Heart right ventricle (tissue), 16 donors: ENCODE results near the gene CDK5RAP2. TPM values are rescaled to one million over a fixed set of nuclear protein-coding genes. Genes with fewer than 3 reads are reported as not detected.

ENCODE experiments used
- ATAC-seq, 8 donors: fragments of 200-7000 bp; cut with Tn5 transposase; one replicate each; pipeline ENCODE4 v1.9.1; 2020; ENCODE audit warnings: mild to moderate bottlenecking in 8 of 8, moderate library complexity in 8 of 8, moderate number of reproducible peaks in 1 of 8
- DNase-seq, 2 donors: peaks; one replicate each; pipeline ENCODE4 v3.0.0-alpha.2; 2020
- H3K27ac ChIP-seq, 10 donors: fragments of 200-600 bp; sonication (generic) in 2 of 10; one replicate each; pipeline versions ENCODE4 v1.5.0 to v1.8.0; 2020 to 2022; ENCODE audit warnings: mild to moderate bottlenecking in 3 of 10
- H3K27me3 ChIP-seq, 7 donors: fragments of 200-600 bp; one replicate each; pipeline ENCODE4 v1.8.0; 2021 to 2022; ENCODE audit warnings: mild to moderate bottlenecking in 2 of 7
- H3K36me3 ChIP-seq, 9 donors: fragments of 200-600 bp; sonication (generic) in 1 of 9; one replicate each; pipeline versions ENCODE4 v1.5.0 to v1.8.0; 2020 to 2022; ENCODE audit warnings: mild to moderate bottlenecking in 2 of 9
- H3K4me1 ChIP-seq, 9 donors: fragments of 200-600 bp; sonication (generic) in 1 of 9; one replicate each; pipeline versions ENCODE4 v1.5.0 to v1.8.0; 2020 to 2022; ENCODE audit warnings: mild to moderate bottlenecking in 4 of 9
- H3K4me3 ChIP-seq, 10 donors: fragments of 200-600 bp; sonication (generic) in 2 of 10; one replicate each; pipeline versions ENCODE4 v1.5.0 to v1.8.0; 2020 to 2022; ENCODE audit warnings: mild to moderate bottlenecking in 7 of 10, moderate library complexity in 2 of 10
- H3K9me3 ChIP-seq, 11 donors: fragments of 200-600 bp in 10 of 11; sonication (generic) in 2 of 11; one replicate each; pipeline versions ENCODE4 v1.5.0 to v1.8.0; 2013 to 2022; ENCODE audit warnings: mild to moderate bottlenecking in 2 of 11, control low read depth in 1 of 11, moderate library complexity in 1 of 11
- WGBS, 2 donors: extraction: QIAGEN DNeasy Blood & Tissue Kit; methylation state at CpG; one replicate each; pipeline ENCODE4 v1.1.7; 2013; ENCODE audit warnings: inconsistent platforms in 1 of 2; 5-methylcytosine and 5-hydroxymethylcytosine counted together
- intact Hi-C, 10 donors: fragments of 100-400 bp; cut with DNase I; formaldehyde crosslinking; loops; one replicate each; pipeline versions ENCODE4 v1.11.1 to v1.14.2; 2022
- polyA plus RNA-seq, 2 donors: library from polyadenylated mRNA; stranded (reverse); fragments of 200-250 nt; gene quantifications; one replicate each; pipeline ENCODE4 v1.2.3, GENCODE V29; 2013
- total RNA-seq, 10 donors: library from RNA; stranded (reverse); fragmentation: NEBNext Ultra II Directional in 3 of 10; extraction: Animal tissue kit (Norgen Biotek cat#: 25700) in 3 of 10; gene quantifications; one replicate each; pipeline versions ENCODE4 v1.2.1 to v1.2.4, GENCODE V29; 2021 to 2023
- TF ChIP-seq, protein P1 (sequence below), 9 donors: fragments of 200-600 bp; sonication (generic) in 2 of 9; IDR thresholded peaks; one replicate each; pipeline versions ENCODE4 v1.5.0 to v1.8.0; 2021 to 2022; ENCODE audit warnings: antibody characterized with exemption in 9 of 9, mild to moderate bottlenecking in 5 of 9, moderate library complexity in 1 of 9
- donor health status: Arrhythmogenic right ventricular cardiomyopathy.
- donor health status: ischemic (EF 13 %, LVEDD 7.1; RV severe dilation, severe dysfunction).
- donor health status: healthy with polysubstance abuse.
- donor health status: DM: no; HTN: yes; CAD: no.
- donor health status: DM: no; HTN: no; CAD: no.
- donor health status: ischemic (EF 25% LVEDD 6.9; RV normal size, moderate dysfunction).
- donor health status: ischemic (EF 25% LVEDD 5.7; RV mildly dilated, moderate dysfunction).
- donor health status: healthy.
- donor health status: DM: yes; HTN: yes; CAD: no.
- donor health status: Ischemic cardiomyopathy.
- donor health status: ischemic (EF 35%, LVEDD 5.7; RV mildly dilated, moderate dysfunction).
- donor health status: nonischemic (EF 11% LVEDD 7.7; RV severe dilation, severe dysfunction).
- donor health status: DM: yes; HTN: yes; CAD: no.
- donor health status: PGD.
- donor health status: ischemic (EF 29% LVEDD 5.4; RV normal size, mild dysfunction).
- donor health status: nonischemic (EF 23%, LVEDD 6.1; RV moderate dilation, normal function).

The CDK5RAP2 gene
- total and polyA plus RNA-seq, 12 donors = 21.6 to 80.1 (median 53.4) TPM

DNA sequence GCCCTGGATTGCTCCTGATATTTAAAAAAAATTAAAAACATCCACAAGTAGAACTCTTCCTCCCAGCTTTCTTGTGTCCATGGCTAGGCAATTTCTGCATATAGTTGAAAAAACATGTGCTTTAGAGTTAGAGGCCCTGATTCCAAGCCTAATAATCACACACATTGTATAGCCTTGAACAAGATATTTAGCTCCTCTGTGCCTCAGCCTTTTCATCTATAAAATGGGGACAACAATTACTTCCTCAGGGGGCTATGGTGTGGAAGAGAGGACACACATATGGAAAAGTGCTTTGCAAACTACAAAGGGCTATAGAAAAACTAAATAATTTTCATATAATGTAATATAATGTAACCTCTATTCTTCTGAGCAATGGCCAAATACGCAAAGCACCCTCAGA, 23.0 kb upstream of the CDK5RAP2 start:
- intact Hi-C loops = no loop called here
- TF ChIP-seq, protein P1, sequence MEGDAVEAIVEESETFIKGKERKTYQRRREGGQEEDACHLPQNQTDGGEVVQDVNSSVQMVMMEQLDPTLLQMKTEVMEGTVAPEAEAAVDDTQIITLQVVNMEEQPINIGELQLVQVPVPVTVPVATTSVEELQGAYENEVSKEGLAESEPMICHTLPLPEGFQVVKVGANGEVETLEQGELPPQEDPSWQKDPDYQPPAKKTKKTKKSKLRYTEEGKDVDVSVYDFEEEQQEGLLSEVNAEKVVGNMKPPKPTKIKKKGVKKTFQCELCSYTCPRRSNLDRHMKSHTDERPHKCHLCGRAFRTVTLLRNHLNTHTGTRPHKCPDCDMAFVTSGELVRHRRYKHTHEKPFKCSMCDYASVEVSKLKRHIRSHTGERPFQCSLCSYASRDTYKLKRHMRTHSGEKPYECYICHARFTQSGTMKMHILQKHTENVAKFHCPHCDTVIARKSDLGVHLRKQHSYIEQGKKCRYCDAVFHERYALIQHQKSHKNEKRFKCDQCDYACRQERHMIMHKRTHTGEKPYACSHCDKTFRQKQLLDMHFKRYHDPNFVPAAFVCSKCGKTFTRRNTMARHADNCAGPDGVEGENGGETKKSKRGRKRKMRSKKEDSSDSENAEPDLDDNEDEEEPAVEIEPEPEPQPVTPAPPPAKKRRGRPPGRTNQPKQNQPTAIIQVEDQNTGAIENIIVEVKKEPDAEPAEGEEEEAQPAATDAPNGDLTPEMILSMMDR (IDR thresholded peaks at IDR 0.05) = no peak
- H3K27me3 ChIP-seq = no peaks in the 10 kb centered on the region

DNA sequence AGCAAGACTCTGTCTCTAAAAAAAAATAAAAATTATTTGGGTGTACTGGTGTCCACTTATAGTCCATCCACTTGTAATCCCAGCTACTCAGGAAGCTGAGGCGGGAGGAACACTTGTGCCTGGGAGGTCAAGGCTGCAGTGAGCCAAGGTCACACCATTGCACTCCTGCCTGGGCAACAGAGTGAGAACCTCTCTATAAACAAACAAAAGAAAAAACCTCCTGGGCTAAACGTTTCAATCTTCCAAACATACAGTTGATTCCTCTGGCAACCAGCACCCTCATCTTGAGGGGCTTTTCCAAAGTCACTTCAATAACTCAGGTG, 13.9 kb upstream of the CDK5RAP2 start:
- H3K27ac ChIP-seq = no peak overlapping the region
- ATAC-seq (no peak), DNase-seq (no peak)
- TF ChIP-seq, protein P1 (IDR thresholded peaks at IDR 0.05) = no peak
- 44 to 54% methylated on average over 2 of the region's 2 CpGs for WGBS, 2 donors
- peaks cover 0 to 10% (median 0%) of the 10 kb centered on the region in 11 donors for H3K9me3 ChIP-seq
- no peaks in the 10 kb centered on the region for H3K36me3 ChIP-seq
- intact Hi-C loops = no loop called here
- no peaks in the 10 kb centered on the region for H3K4me1 ChIP-seq
- H3K27me3 ChIP-seq = peaks cover 0 to 5% (median 0%) of the 10 kb centered on the region in 7 donors
- H3K4me3 ChIP-seq = no peak overlapping the region

More for the DNA sequence above, 23.0 kb upstream of the CDK5RAP2 start:
- WGBS, 2 donors = 96 to 100% methylated on average over 1 of the region's 1 CpG
- H3K9me3 ChIP-seq = no peaks in the 10 kb centered on the region
- peaks cover 0 to 39% (median 15%) of the 10 kb centered on the region in 9 donors for H3K36me3 ChIP-seq
- H3K27ac ChIP-seq = no peak overlapping the region
- no peaks in the 10 kb centered on the region for H3K4me1 ChIP-seq
- DNase-seq (no peak), ATAC-seq (no peak)
- H3K4me3 ChIP-seq = no peak overlapping the region

DNA sequence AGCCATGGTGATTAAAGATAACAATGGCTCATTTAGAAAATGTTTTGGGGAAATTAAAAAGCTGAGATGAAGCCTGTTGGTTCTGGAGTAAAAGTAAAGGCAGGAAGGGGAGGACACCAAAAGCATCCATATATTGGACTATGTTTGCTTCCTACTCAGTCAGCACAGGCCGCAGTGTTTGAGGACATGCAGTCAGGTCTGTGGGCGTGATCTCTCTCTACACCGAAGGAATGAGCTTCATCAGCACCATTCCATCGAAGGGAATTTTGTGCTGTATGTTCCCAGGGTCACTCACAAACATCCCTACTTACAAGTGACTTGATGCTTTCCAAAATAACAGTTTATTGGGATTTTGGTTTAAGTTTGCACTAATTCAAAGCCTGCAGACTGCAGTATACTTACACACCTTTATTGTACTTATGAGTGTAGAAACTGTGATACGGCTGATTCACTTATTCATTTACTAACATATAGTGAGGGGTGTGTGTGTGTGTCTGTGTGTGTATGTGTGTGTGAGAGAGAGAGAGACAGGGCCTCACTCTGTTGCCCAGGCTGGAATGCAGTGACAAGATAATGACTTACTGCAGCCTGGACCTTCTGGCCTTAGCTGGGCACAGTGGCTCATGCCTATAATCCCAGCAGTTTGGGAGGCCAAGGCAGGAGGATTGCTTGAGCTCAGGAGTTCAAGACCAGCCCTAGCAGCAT, 13.4 kb upstream of the CDK5RAP2 start:
- TF ChIP-seq, protein P1 (IDR thresholded peaks at IDR 0.05) = no peak
- WGBS, 2 donors = 84 to 86% methylated on average over 5 of the region's 5 CpGs

GRCh38 chr9:120592210-120592609, 12.2 kb upstream of the CDK5RAP2 start:
- WGBS, 2 donors = 90 to 91% methylated on average over 8 of the region's 8 CpGs
- peaks cover 0 to 10% (median 0%) of the 10 kb centered on the region in 11 donors for H3K9me3 ChIP-seq
- no peak overlapping the region for H3K4me3 ChIP-seq
- H3K36me3 ChIP-seq = no peaks in the 10 kb centered on the region
- TF ChIP-seq, protein P1 (IDR thresholded peaks at IDR 0.05) = no peak
- intact Hi-C loops = no loop called here
- DNase-seq (no peak), ATAC-seq (no peak)
- no peaks in the 10 kb centered on the region for H3K4me1 ChIP-seq
- H3K27me3 ChIP-seq = peaks cover 0 to 5% (median 0%) of the 10 kb centered on the region in 7 donors
- H3K27ac ChIP-seq = no peak overlapping the region

More for the DNA sequence above, 13.4 kb upstream of the CDK5RAP2 start:
- H3K9me3 ChIP-seq = peaks cover 0 to 10% (median 0%) of the 10 kb centered on the region in 11 donors
- ATAC-seq (no peak), DNase-seq (no peak)
- no peak overlapping the region for H3K4me3 ChIP-seq
- intact Hi-C loops = no loop called here
- H3K27ac ChIP-seq = no peak overlapping the region
- peaks cover 0 to 5% (median 0%) of the 10 kb centered on the region in 7 donors for H3K27me3 ChIP-seq
- no peaks in the 10 kb centered on the region for H3K36me3 ChIP-seq
- H3K4me1 ChIP-seq = no peaks in the 10 kb centered on the region
